Activated CD8-positive, alpha-beta T cell treated with anti-CD3 and anti-CD28 coated beads for 36 hours (primary cell): Measurements from ENCODE around the gene TMX3. TPM values are rescaled to one million over a fixed set of nuclear protein-coding genes. Genes with fewer than 3 reads are reported as not detected.
A peak's percentile ranks its signal among the peaks of the same experiment; 100 is the strongest.

ENCODE experiments used
- ATAC-seq: fragments of 200-7000 bp; cut with Tn5 transposase; one replicate; pipeline ENCODE4 v1.10.0; 2021; ENCODE audit warnings: mild to moderate bottlenecking, moderate library complexity
- CTCF ChIA-PET: fragments of 350-600 bp; sonication (Branson Sonifier 250); formaldehyde crosslinking; loops from one replicate; lab custom pipeline; 2021; ENCODE audit warnings: antibody characterized with exemption; lab: Charles Lee
- POLR2A ChIA-PET: fragments of 350-600 bp; sonication (Branson Sonifier 250); formaldehyde crosslinking; loops from one replicate; lab custom pipeline; 2021; ENCODE audit warnings: antibody characterized with exemption; lab: Charles Lee
- DNase-seq: peaks from one replicate; pipeline ENCODE4 v3.0.0-alpha.2; 2020
- H3K27ac Mint-ChIP-seq: one replicate; pipeline ENCODE4 v1.8.0; 2021; ENCODE audit warnings: mild to moderate bottlenecking, mixed read lengths
- H3K27me3 Mint-ChIP-seq: one replicate; pipeline ENCODE4 v1.8.0; 2021; ENCODE audit warnings: mixed read lengths
- H3K36me3 Mint-ChIP-seq: one replicate; pipeline ENCODE4 v1.8.0; 2021; ENCODE audit warnings: low read depth, mixed read lengths
- H3K4me1 Mint-ChIP-seq: one replicate; pipeline ENCODE4 v1.8.0; 2021; ENCODE audit warnings: low read depth, mixed read lengths
- H3K4me3 Mint-ChIP-seq: one replicate; pipeline ENCODE4 v1.8.0; 2021; ENCODE audit warnings: mild to moderate bottlenecking, moderate library complexity, mixed read lengths
- H3K9me3 Mint-ChIP-seq: one replicate; pipeline ENCODE4 v1.8.0; 2021; ENCODE audit warnings: mixed read lengths
- intact Hi-C: fragments of 100-400 bp; cut with micrococcal nuclease; formaldehyde crosslinking; loops from one replicate; pipeline ENCODE4 v1.10.0; 2022
- total RNA-seq, 2 experiments: library from RNA; stranded (reverse); gene quantifications; one replicate each; pipeline ENCODE4 v1.2.3, GENCODE V29; 2021
- TF ChIP-seq, protein P1 (sequence below): fragments of 200-600 bp; IDR thresholded peaks from one replicate; pipeline ENCODE4 v1.8.0; 2022; ENCODE audit warnings: antibody characterized with exemption, mild to moderate bottlenecking

Gene TMX3
- total RNA-seq, 2 experiments from 2014 or later, result 39.7 to 51.4 TPM

DNA sequence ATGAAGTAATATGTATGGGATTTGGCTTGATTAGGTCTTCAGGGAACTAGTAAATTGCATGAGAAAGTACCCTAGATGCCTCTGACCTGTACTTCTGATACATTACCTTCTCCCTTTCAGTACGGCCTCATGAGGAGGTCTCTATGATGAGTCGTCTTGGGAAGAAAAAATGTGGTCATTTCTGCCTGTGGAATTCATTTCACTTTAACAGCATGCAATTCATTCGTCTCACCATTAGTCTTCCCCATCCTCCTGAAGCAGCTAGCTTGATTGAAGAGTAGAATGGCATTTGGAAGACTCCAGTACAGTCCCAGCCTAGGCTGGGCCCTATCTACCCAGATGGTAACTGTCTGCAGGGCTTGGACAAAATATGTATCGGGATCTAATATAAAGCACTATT lies 52.2 kb downstream of the TMX3 start:
- Mint-ChIP-seq H3K27ac (no peak overlapping the region), H3K36me3 (no peaks in the 10 kb centered on the region), H3K27me3 (peaks cover 2% of the 10 kb centered on the region), H3K4me3 (no peak overlapping the region), H3K4me1 (no peaks in the 10 kb centered on the region), H3K9me3 (no peaks in the 10 kb centered on the region)
- ATAC-seq (peak; percentile 27), DNase-seq (no peak)
- intact Hi-C loops, result loop anchor here (5.0 kb wide), 1 partner anchor 1445 kb away; no protein-coding TSS in a partner anchor
- ChIA-PET CTCF (interaction anchor here (1.4 kb wide), 1 partner anchor 9 kb away, joined by 3 read pairs; no protein-coding TSS in a partner anchor), POLR2A (no interaction called here)
- TF ChIP-seq, protein P1, sequence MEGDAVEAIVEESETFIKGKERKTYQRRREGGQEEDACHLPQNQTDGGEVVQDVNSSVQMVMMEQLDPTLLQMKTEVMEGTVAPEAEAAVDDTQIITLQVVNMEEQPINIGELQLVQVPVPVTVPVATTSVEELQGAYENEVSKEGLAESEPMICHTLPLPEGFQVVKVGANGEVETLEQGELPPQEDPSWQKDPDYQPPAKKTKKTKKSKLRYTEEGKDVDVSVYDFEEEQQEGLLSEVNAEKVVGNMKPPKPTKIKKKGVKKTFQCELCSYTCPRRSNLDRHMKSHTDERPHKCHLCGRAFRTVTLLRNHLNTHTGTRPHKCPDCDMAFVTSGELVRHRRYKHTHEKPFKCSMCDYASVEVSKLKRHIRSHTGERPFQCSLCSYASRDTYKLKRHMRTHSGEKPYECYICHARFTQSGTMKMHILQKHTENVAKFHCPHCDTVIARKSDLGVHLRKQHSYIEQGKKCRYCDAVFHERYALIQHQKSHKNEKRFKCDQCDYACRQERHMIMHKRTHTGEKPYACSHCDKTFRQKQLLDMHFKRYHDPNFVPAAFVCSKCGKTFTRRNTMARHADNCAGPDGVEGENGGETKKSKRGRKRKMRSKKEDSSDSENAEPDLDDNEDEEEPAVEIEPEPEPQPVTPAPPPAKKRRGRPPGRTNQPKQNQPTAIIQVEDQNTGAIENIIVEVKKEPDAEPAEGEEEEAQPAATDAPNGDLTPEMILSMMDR, result no peak

DNA sequence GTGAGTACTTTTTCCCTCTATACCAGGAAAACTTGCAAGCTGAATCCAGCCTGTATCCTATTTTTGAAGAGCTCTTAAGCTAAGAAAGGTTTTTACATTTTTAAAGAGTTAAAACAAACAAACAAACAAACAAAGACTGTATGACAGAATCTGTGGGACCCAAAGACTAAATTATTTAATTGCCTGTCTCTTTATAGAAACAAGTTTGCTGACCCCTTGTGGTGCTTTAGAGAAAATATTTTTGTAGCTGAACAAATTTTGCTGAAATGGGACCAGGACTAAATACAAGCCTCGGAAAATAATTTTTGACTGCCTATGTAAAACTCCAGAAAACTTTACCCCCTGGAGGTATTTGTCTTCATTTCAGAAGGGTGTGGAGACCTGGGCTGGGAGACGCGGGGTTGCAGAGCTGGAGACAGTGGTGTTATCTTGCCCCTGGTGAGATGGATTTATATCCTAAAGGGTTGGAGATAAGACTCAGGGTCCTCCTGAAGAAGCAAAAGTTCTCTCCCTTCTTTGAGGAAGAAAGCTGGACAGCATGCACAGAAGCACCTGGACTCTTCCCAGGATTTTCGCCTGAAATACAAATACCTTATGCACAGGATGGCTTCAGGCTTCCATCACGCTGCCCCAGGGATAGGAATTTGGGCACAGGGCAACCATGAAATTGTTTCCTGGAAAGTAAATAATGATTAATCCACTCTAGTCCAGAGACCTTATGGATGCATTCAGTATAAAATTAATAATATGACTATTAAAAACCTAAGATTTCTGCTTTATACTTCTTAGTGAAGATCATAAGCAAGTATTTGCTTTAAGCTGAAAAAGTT lies 54.3 kb downstream of the TMX3 start:
- ChIA-PET CTCF (interaction anchor here (0.7 to 2.8 kb wide), 12 partner anchors 8 to 1440 kb away, joined by 3 to 14 read pairs (median 3); no protein-coding TSS in a partner anchor), POLR2A (no interaction called here)
- Mint-ChIP-seq H3K27ac (no peak overlapping the region), H3K4me3 (no peak overlapping the region), H3K27me3 (peaks cover 2% of the 10 kb centered on the region), H3K9me3 (no peaks in the 10 kb centered on the region), H3K36me3 (no peaks in the 10 kb centered on the region), H3K4me1 (no peaks in the 10 kb centered on the region)
- ATAC-seq (no peak), DNase-seq (no peak)
- intact Hi-C loops, result loop anchor here (5.0 kb wide), 1 partner anchor 1443 kb away; no protein-coding TSS in a partner anchor
- TF ChIP-seq, protein P1, result peak; percentile 70

DNA sequence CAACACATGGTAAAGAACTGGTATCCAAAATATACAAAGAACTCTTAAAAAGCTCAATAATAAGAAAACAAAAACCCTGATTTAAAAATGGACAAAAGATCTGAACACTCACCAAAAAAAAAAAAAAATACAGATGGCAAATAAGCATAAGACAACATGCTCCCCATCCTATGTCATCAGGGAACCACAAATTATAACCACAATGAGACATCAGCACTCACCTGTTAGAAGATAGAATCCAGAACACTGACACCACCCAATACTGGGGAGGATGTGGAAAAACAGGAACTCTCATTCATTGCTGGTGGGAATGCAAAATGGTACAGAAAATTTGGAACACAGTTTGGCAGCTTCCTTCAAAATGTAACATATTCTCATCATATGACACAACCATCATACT lies 66.7 kb downstream of the TMX3 start:
- intact Hi-C loops, result no loop called here
- ChIA-PET CTCF (interaction anchor here (1.1 kb wide), 1 partner anchor 10 kb away, joined by 4 read pairs; no protein-coding TSS in a partner anchor), POLR2A (no interaction called here)
- Mint-ChIP-seq H3K27ac (no peak overlapping the region), H3K4me3 (no peak overlapping the region), H3K36me3 (no peaks in the 10 kb centered on the region), H3K4me1 (no peaks in the 10 kb centered on the region), H3K27me3 (peaks cover 9% of the 10 kb centered on the region), H3K9me3 (no peaks in the 10 kb centered on the region)
- ATAC-seq (no peak), DNase-seq (no peak)
- TF ChIP-seq, protein P1, result no peak

DNA sequence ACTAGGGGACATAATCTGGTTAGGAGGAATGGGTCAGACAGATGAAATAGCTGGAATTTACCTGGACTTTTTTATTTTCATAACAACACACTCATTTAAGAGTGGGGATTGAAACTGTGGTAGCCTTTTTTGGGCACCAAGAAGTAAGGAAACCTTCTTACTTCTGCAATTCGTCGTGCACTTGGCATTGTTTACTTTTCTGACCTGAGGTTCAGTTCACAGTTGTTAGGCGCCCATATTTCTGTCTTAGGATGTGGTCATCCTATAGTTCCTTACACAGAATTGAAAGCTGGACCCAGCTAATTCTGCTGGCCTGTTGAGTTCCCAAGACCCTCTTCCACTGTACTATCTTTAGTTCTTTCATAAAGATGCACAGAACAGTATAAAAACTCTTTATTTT lies 72.9 kb downstream of the TMX3 start:
- CTCF ChIA-PET, result no interaction called here
- DNase-seq, result no peak
- H3K4me1 Mint-ChIP-seq, result no peaks in the 10 kb centered on the region
- no peaks in the 10 kb centered on the region for H3K36me3 Mint-ChIP-seq
- H3K9me3 Mint-ChIP-seq, result no peaks in the 10 kb centered on the region
- POLR2A ChIA-PET, result no interaction called here
- intact Hi-C loops, result no loop called here
- TF ChIP-seq, protein P1, result no peak
- no peak for ATAC-seq
- no peak overlapping the region for H3K4me3 Mint-ChIP-seq
- H3K27ac Mint-ChIP-seq, result no peak overlapping the region
- peaks cover 13% of the 10 kb centered on the region for H3K27me3 Mint-ChIP-seq

DNA sequence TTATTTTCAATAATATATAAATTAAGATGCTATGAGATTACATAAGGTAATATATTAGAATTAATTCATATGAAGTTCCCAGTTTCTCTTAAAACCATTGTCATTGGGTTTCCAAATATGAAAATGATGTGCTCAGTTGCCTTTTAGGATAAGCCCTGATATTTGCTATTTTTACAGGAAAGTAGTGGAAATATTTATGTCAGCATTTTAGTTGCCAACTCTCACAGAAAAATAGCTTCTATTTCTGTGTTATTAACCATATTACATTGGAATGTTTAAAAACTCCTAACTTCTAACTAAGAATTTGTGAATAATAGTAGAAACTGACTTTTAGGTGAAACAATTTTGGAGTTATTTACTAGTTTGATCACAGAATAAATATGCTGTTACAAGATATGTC lies 74.0 kb downstream of the TMX3 start:
- H3K27ac Mint-ChIP-seq, result no peak overlapping the region
- intact Hi-C loops, result no loop called here
- TF ChIP-seq, protein P1, result no peak
- ChIA-PET CTCF (no interaction called here), POLR2A (no interaction called here)
- no peak overlapping the region for H3K4me3 Mint-ChIP-seq
- no peaks in the 10 kb centered on the region for H3K4me1 Mint-ChIP-seq
- H3K9me3 Mint-ChIP-seq, result no peaks in the 10 kb centered on the region
- no peaks in the 10 kb centered on the region for H3K36me3 Mint-ChIP-seq
- no peak for ATAC-seq
- DNase-seq, result no peak
- peaks cover 16% of the 10 kb centered on the region for H3K27me3 Mint-ChIP-seq
